IPS-20b (cell line): ENCODE measurements around the gene S100A4.
"Not testable (repeated sequence)": the region's sequence is repeated elsewhere in the genome, so short reads cannot be mapped to it uniquely, and the experiment has no call there.

Experiments
- H3K27ac ChIP-seq: one replicate; pipeline ENCODE4 v1.5.1; 2013; ENCODE audit warnings: low read length
- H3K27me3 ChIP-seq: 2 replicates; pipeline ENCODE4 v1.6.1; 2013; ENCODE audit warnings: mild to moderate bottlenecking, low read length, inconsistent platforms; ENCODE audit not compliant: insufficient read depth
- H3K36me3 ChIP-seq: 2 replicates; pipeline ENCODE4 v1.6.1; 2013; ENCODE audit warnings: low read depth, mild to moderate bottlenecking, inconsistent platforms, low read length, moderate library complexity; ENCODE audit not compliant: insufficient read depth
- H3K4me1 ChIP-seq: 2 replicates; pipeline ENCODE4 v1.6.1; 2013; ENCODE audit warnings: mild to moderate bottlenecking, control low read depth, inconsistent platforms, low read length, moderate library complexity; ENCODE audit not compliant: insufficient read depth
- H3K4me3 ChIP-seq: 2 replicates; pipeline ENCODE4 v1.5.1; 2013; ENCODE audit warnings: mild to moderate bottlenecking, low read length, inconsistent platforms
- H3K9ac ChIP-seq: 2 replicates; pipeline ENCODE4 v1.6.1; 2013; ENCODE audit warnings: low read depth, mild to moderate bottlenecking, inconsistent platforms, low read length, moderate library complexity
- H3K9me3 ChIP-seq: 2 replicates; pipeline ENCODE4 v1.6.1; 2013; ENCODE audit warnings: mild to moderate bottlenecking, low read depth, low read length, inconsistent platforms; ENCODE audit not compliant: insufficient read depth

Gene S100A4

DNA sequence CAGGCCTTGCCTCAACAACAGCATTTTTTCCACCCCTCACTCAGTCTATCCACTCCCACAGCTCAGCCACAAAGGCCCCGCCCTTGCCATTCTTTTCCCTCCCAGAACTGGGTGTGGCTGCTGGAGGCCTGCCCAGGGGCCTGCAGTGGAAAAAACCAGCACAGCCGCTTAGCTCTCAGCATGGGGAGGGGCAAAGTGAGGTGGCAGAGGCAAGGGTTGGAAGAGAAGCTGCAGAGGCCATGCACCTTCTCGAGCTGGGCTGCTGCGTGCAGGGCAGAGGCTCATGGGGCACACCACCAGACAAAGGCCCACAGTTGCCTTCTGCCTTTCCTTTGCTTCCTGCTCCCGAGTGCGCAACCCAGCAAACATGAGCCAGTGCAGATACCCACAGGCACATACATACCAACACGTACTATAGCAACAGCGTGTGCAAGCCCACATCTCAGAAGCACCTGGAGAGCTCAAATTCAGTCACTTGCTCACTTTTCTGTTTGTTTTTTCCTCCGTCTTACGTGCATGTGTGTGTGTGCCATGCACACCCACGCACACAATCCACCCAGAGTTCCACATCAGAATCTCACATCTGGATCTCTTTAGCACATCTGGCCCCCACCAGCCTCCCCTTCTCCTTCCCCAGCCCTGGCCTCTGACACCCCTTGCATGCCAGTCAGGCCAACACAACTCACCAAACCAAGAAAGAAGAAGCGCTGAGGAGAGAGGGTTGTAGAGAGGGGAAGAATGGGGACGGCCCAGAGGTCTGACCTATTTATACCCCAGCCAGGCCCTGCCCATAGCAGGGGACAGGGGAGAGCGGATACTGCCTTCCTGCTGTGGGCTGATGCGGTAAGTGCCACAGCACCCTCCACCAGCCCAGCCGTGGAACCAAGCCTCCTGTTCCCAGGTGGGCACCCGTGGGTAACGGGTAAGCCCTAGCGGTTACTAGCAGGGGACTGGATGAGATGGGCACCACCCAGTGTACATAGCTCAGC, at the start of gene S100A4:
Gene S100A4 (minus strand): TSS at position 740 of the 989 bp plus-strand sequence. CDS start 1,012 bp downstream, outside the sequence.
- Histone ChIP-seq H3K27ac (peak within 1 kb of the TSS; percentile 29), H3K4me3 (peak within 1 kb of the TSS; percentile 28; the same call in 1 of the 2 replicates), H3K27me3 (no peaks in the 10 kb centered on the region), H3K9me3 (no peaks in the 10 kb centered on the region), H3K36me3 (no peaks in the 10 kb centered on the region), H3K9ac (peak within 1 kb of the TSS; percentile 54; the same call in 1 of the 2 replicates), H3K4me1 (peaks cover 20% of the 10 kb centered on the region; the same call in 1 of the 2 replicates)

- Histone ChIP-seq H3K27me3 (no peaks in the 10 kb centered on the region), H3K9me3 (no peaks in the 10 kb centered on the region), H3K27ac (no peak overlapping the region), H3K9ac (no peak overlapping the region), H3K4me1 (no peaks in the 10 kb centered on the region), H3K36me3 (no peaks in the 10 kb centered on the region), H3K4me3 (no peak overlapping the region)
Measured at GRCh38 chr1:153592748-153593147, 47.1 kb upstream of the S100A4 start.

GRCh38 chr1:153588482-153588881, 42.9 kb upstream of the S100A4 start:
- no peaks in the 10 kb centered on the region for H3K9me3 ChIP-seq
- no peaks in the 10 kb centered on the region for H3K36me3 ChIP-seq
- no peaks in the 10 kb centered on the region for H3K27me3 ChIP-seq
- H3K4me1 ChIP-seq = no peaks in the 10 kb centered on the region
- no peak overlapping the region for H3K9ac ChIP-seq
- no peak overlapping the region for H3K4me3 ChIP-seq
- H3K27ac ChIP-seq = no peak overlapping the region

DNA sequence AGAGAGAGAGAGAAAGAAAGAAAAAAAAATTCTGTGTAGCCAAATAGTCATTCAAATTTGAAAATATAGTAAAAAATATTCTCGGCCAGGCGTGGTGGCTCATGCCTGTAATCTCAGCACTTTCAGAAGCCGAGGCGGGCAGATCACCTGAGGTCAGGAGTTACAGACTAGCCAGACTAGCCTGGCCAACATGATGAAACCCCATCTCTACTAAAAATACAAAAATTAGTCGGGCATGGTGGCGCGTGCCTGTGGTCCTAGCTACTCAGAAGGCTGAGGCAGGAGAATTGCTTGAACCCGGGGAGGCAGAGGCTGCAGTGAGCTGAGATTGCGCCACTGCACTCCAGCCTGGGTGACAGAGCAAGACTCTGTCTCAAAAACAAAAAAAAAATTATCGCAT, 42.4 kb upstream of the S100A4 start:
- not testable (repeated sequence) for H3K9me3 ChIP-seq, H3K4me3 ChIP-seq, H3K9ac ChIP-seq, H3K27me3 ChIP-seq, H3K36me3 ChIP-seq, H3K27ac ChIP-seq, H3K4me1 ChIP-seq

DNA sequence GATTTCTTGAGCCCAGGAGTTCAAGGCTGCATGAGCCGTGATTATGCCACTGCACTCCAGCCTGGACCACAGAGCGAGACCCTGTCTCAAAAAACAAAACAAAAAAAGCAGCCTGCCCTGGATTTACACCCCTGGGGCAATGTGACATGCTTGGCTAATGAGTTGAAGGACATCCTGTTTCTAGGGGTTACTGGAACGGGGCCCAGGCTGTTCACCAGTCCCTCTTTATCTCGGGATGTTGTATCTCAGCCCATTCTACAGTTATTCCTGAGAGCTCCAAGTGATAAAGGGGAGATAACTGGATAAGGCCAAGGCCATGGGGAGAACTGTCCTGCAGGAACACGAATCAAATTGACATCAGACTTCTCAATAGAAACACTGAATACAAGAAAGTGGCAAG, 41.7 kb upstream of the S100A4 start:
- H3K9me3 ChIP-seq = no peaks in the 10 kb centered on the region
- no peak overlapping the region for H3K9ac ChIP-seq
- H3K27me3 ChIP-seq = no peaks in the 10 kb centered on the region
- H3K4me3 ChIP-seq = no peak overlapping the region
- H3K36me3 ChIP-seq = no peaks in the 10 kb centered on the region
- no peak overlapping the region for H3K27ac ChIP-seq
- no peaks in the 10 kb centered on the region for H3K4me1 ChIP-seq

DNA sequence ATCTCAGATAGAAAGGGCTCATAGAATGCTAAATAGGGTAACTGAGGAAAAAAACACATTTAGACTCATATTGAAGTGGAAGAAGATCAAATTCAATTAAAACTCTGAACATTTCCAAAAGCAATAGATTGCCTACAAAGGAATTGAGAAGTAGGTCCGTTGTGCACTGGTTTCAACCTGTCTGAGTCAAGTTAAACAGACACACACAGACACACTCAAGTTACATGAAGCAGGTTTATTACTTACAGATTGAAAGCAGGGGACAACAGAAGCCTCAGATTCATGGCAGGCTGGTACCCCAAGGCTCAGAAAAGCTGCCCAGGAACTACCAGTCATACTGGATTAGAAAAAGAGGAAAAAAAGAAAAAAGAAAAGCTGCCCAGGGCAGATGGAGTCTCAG, 40.7 kb upstream of the S100A4 start:
- Histone ChIP-seq H3K4me1 (no peaks in the 10 kb centered on the region), H3K27ac (no peak overlapping the region), H3K9me3 (no peaks in the 10 kb centered on the region), H3K27me3 (no peaks in the 10 kb centered on the region), H3K9ac (no peak overlapping the region), H3K4me3 (no peak overlapping the region), H3K36me3 (no peaks in the 10 kb centered on the region)

DNA sequence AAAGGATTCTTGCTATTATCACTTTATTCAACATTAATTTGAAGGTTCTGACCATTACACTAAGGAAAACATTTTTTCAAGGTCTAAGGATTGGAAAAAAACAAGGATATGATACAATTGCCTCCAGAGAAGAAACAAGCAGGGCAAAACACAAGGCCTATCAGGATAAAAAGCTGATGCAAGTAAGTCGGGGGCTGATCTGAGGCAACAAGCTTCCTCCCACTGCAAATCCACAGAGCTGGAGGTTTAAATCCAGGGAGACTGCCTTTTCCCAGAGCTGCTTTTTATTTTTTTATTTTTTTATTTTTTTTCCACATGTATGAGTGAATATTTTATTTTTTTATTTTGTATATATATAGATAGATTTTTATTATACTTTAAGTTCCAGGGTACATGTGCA, 39.4 kb upstream of the S100A4 start:
- Histone ChIP-seq H3K9me3 (no peaks in the 10 kb centered on the region), H3K9ac (no peak overlapping the region), H3K27ac (no peak overlapping the region), H3K27me3 (no peaks in the 10 kb centered on the region), H3K4me3 (no peak overlapping the region), H3K4me1 (no peaks in the 10 kb centered on the region), H3K36me3 (no peaks in the 10 kb centered on the region)

GRCh38 chr1:153583976-153584375, 38.4 kb upstream of the S100A4 start:
- Histone ChIP-seq H3K36me3 (no peaks in the 10 kb centered on the region), H3K4me3 (no peak overlapping the region), H3K4me1 (peaks cover under 1% of the 10 kb centered on the region; the same call in 1 of the 2 replicates), H3K9ac (no peak overlapping the region), H3K27ac (no peak overlapping the region), H3K9me3 (no peaks in the 10 kb centered on the region), H3K27me3 (no peaks in the 10 kb centered on the region)

GRCh38 chr1:153583514-153583913, 37.9 kb upstream of the S100A4 start:
- H3K36me3 ChIP-seq, H3K9me3 ChIP-seq, H3K27ac ChIP-seq, H3K9ac ChIP-seq, H3K4me1 ChIP-seq, H3K27me3 ChIP-seq, H3K4me3 ChIP-seq: not testable (repeated sequence)

GRCh38 chr1:153582836-153583235, 37.2 kb upstream of the S100A4 start:
- H3K9me3 ChIP-seq, H3K4me1 ChIP-seq, H3K9ac ChIP-seq, H3K4me3 ChIP-seq, H3K27me3 ChIP-seq, H3K36me3 ChIP-seq, H3K27ac ChIP-seq: not testable (repeated sequence)

DNA sequence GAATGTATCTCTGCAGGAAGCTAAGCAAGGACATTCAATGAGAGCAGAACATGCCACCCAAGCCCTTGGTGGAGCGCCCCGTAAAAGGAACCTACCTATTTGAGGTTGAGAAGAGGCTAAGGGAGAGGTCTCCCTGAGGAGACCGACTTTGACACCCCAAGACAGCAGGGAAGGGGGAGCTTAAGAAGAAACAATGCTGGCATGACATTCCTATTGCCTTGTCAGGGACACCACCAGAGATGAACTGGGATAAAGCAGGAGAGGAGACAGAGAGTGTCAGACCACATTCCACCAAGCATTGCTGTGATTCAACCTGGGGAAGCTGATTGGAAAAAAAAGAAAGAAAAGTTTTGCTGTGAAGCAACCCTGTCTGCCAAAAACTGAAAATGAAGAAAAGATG, 33.3 kb upstream of the S100A4 start:
- Histone ChIP-seq H3K27ac (no peak overlapping the region), H3K27me3 (no peaks in the 10 kb centered on the region), H3K4me3 (no peak overlapping the region), H3K4me1 (peaks cover 6% of the 10 kb centered on the region; the same call in 1 of the 2 replicates), H3K9ac (no peak overlapping the region), H3K36me3 (no peaks in the 10 kb centered on the region), H3K9me3 (no peaks in the 10 kb centered on the region)

DNA sequence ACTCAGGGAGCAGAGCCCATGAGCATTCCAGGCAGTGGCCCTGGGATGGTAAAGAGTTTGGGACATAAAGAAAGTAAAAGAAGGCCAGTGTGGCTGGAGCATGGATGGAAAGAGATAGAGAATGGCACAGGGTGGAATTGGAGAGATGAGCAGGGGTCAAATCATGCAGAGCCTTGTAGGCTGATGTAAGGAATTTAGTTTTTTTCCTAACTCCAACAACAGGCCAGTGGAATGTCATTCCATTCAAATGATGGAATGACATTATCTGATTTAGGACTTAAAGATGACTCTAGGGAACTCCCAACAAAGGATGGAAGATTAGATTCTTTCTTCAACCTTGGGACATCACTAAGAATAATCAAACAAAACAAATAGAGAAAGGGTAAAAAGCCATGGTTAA, 32.9 kb upstream of the S100A4 start:
- H3K4me1 ChIP-seq = peaks cover 6% of the 10 kb centered on the region; the same call in 1 of the 2 replicates
- H3K9ac ChIP-seq = no peak overlapping the region
- no peaks in the 10 kb centered on the region for H3K9me3 ChIP-seq
- H3K27ac ChIP-seq = no peak overlapping the region
- H3K27me3 ChIP-seq = no peaks in the 10 kb centered on the region
- no peaks in the 10 kb centered on the region for H3K36me3 ChIP-seq
- H3K4me3 ChIP-seq = no peak overlapping the region
